GM18499 (cell line): ENCODE measurements around the gene BRCA2.

Source experiments
- ATAC-seq: cut with Tn5 transposase; IDR thresholded peaks from one replicate; pipeline ENCODE4 v1.9.1; 2021; ENCODE audit warnings: moderate number of reproducible peaks; ENCODE audit not compliant: insufficient read depth, unreplicated experiment

BRCA2 gene

DNA sequence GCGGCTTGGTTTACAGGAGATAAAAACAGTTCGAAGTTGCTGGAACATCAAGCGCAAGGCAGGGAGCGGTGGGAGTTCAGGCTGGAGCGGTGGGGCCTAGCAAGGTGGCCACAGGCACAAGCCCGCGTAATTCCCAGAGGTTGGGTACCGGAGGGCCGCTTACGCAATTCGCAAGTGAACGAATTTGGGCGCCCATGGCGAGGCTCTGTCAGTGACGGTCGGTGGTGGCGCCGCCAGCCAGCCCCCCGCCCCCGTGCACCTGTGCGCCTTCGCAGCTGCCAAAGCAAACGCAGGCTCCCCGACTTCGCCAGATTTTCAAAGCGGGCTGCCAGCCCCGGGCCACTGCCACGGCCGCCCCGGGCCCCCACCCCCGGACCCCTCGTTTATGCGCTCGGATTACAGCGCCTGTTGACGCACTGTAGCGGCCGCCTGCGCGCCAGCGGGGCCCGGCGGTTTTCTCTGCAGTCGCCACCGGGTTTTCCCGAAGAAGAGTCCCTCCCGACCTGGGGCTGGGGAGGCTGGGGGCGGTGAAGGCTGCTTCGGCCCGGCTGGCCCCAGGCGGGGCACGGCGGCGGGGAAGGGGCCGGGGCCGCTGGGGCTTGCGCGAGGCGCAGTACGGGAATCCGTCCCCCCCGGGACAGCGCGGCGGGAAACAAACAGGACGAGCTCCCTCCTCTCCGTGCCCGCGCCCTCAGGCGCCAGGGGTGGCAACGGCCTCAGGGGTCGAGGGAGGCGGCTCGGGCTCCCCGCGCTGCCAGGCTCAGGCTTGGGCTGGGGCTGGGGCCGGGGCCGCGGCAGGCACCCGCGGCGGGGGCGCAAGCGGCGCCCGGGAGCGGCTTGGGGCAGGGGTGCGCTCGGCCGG, 111.9 kb downstream of the BRCA2 start:
- ATAC-seq: no peak

- peak; percentile 42 for ATAC-seq
Measured at GRCh38 chr13:32427852-32428580, 112.7 kb downstream of the BRCA2 start, which contains the start of gene N4BP2L1. Gene N4BP2L1, minus strand, starts transcription at chr13:32428130. Its CDS starts 48 bp downstream, at chr13:32428082.

DNA sequence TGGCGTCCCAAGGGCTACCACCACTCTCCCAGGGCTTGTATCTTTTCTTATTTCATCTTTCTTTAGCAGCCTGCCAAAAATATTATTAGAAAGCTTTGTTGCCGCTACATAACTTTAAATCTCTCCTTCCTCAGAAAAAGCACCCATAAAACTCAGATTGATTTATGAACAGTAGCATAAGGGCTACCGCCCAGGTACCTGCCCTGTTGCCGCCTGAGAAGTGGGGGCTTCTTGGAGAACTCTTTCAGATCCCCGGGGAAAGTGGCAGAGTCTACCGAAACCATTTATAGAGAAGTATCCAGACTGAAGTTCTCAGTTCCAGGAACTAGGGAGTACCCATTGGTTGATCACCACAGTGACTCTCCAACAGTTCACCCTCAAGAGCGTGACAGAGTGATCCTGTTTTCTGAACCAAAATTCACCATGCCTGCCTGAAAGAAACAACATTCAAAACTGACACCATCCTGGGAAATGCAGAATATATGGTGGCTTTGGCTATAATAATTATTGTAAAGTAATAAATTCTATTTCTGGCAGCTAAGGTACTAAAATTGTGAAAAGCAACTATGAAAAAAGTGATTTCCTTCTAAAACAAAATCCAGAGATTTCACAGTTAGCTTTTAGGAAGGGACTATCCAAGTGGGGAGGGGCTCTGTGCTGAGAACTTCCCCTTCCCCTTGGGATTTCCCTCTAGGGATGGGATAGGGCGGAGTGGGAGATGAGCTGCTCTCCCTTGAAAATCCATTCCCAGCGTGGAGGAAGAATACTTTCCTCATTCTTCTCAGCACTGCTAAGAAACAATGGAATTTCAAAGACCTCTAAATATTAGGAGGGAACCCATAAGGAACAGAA, 113.5 kb downstream of the BRCA2 start:
- ATAC-seq: no peak

- ATAC-seq: no peak
Measured at GRCh38 chr13:32429433-32429909, 114.2 kb downstream of the BRCA2 start.

DNA sequence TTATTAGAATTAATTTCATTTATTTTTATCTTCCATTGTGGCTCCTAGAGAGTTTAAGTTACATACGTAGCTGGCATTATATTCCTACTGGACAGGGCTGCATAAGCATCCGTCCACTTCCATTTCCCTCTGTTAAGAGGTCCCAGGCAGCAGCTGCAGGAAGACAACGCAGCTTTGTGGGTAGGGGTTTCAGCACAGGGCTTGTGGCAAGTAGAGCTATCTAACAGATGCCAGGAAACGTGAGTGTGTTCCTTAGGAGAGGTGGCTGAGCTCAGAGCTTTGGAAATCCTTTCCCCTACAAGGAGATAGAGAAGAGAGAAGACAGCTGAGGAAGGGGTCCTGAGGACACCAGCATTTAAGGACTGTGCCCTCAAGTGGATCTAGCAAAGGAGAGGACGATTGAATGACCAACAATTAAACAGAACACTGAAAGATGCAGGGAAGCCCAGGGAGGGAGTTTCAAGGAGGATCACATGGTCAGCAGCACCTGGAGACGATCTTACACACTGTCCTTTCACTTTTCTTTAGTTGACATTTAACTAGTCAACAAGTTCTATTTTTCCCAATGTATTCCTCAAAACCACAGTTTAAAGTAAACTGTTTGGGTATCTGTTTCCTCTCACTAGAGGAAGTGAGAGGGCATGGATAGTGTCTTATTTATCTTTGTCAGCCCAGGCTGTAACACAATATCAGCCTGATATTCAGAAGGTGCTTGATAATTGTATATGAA, 114.9 kb downstream of the BRCA2 start:
- ATAC-seq: no peak

DNA sequence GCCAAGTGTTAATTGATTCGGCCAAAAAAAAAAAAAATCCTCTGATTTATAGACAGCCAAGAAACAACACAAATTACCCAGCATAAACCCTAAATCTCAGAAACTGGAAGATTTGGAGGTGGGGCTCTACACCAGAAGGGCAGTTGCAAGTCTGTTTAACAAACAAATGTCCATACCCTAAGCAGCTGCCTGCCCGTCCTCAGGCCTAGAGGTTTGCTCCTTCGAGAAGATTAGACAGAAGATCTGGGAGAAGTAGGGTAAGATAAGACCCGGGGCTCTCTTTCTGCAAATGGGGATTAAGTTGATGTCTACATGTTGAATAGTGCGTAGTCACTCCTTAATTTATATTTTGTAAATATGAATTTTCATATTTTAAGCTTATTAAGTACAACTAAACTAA, 116.1 kb downstream of the BRCA2 start:
- ATAC-seq: no peak

- ATAC-seq: no peak
Measured at GRCh38 chr13:32432856-32433255, 117.5 kb downstream of the BRCA2 start.

GRCh38 chr13:32438871-32439270, 123.6 kb downstream of the BRCA2 start:
- no peak for ATAC-seq

GRCh38 chr13:32443111-32443510, 127.8 kb downstream of the BRCA2 start:
- ATAC-seq: no peak

DNA sequence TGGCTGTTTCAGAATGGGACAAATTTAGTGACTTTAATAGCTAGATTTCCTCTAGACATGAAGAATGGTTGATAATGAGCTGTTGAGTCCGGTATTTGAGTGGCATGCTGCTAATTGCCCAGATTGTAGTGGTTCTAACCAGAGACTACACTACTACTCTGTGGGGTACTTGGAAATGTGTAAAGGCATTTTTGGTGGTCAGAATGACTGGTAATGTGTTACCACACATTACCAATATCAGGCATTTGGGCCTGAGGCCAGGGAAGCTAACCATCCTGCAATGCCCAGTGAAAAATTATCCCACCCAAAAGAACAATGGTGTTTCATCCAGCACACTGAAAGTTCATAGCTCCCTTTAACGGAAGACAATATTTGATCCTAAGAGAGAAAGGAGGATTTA, 130.2 kb downstream of the BRCA2 start:
- no peak for ATAC-seq

GRCh38 chr13:32446220-32446619, 130.9 kb downstream of the BRCA2 start:
- no peak for ATAC-seq

- no peak for ATAC-seq
Measured at GRCh38 chr13:32446773-32447465, 131.6 kb downstream of the BRCA2 start.

GRCh38 chr13:32447894-32448623, 132.8 kb downstream of the BRCA2 start:
- no peak for ATAC-seq

GRCh38 chr13:32448972-32449371, 133.7 kb downstream of the BRCA2 start:
- ATAC-seq: no peak
